Head of caudate nucleus (tissue), 42 donors: ENCODE measurements around the gene TST.

Source experiments
- DNase-seq, 42 donors: peaks; one replicate each; pipeline versions ENCODE4 v3.0.0 to v3.0.0-alpha.2; 2020 to 2021; ENCODE audit warnings: mixed read lengths in 7 of 42
- intact Hi-C: fragments of 100-400 bp; cut with DNase I; formaldehyde crosslinking; loops from one replicate; pipeline ENCODE4 v1.15.0; 2022

Gene TST

GRCh38 chr22:37054600-37055365 is 35.5 kb upstream of the TST start:
- intact Hi-C loops: no loop called here
- DNase-seq: peak in 2 of 42 donors; percentile 5 to 38

GRCh38 chr22:37054056-37054395 is 34.8 kb upstream of the TST start:
- intact Hi-C loops: no loop called here
- peak in 1 of 42 donors; percentile 3 for DNase-seq

- intact Hi-C loops: no loop called here
Observed at GRCh38 chr22:37053310-37054055, 34.2 kb upstream of the TST start.

GRCh38 chr22:37052386-37053309 is 33.4 kb upstream of the TST start:
- DNase-seq: peak in 1 of 42 donors; percentile 27
- intact Hi-C loops: no loop called here

More at GRCh38 chr22:37053310-37054055, 34.2 kb upstream of the TST start:
- peak in 31 of 42 donors; percentile 52 to 91 (median 71) for DNase-seq

DNA sequence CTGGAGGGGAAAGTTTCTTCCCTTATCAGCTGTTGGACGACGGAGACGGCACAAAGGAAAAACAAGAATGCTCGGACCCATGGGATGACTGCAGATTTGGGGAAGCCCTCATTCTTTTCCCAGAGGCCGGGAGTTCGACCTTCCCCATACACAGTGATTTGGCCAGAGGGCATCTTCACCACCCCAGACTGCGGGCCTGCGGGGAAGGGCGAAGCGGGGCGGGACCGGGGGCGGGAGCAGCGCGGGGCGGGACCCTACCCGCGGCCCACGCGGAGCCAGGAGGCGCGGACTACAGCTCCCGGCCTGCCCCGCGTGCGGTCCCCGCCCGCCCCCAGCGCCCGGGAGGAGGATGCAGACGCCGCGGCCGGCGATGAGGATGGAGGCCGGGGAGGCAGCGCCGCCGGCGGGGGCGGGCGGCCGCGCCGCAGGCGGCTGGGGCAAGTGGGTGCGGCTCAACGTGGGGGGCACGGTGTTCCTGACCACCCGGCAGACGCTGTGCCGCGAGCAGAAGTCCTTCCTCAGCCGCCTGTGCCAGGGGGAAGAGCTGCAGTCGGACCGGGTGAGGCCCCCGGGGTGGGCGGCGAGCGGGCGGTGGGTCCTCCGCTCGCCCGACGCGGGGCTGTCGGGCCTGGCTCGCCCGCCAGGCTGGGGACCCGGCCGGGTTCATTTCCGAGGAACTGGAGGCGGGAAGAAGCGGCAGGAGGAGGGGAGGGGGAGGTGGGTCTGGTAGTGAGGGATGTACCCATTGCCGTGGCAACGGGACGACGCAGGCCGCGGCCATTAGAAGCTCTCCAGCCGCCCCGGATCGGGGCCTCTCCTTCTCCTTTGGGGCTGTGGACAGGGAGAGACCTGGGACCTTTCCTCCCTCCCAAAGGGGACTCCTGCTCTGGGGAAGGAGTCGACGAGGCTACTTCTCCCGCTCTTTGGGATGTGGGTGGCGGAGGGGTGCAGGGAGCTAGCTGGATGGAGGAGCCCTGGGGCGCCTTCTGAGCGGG is 32.4 kb upstream of the TST start, which contains the start of gene KCTD17:
TSS of gene KCTD17 (plus strand) at position 352 of the 995 bp plus-strand sequence. CDS start at position 371, 19 bp downstream.
- DNase-seq: peak in 41 of 42 donors; percentile 61 to 92 (median 83)
- intact Hi-C loops: no loop called here

DNA sequence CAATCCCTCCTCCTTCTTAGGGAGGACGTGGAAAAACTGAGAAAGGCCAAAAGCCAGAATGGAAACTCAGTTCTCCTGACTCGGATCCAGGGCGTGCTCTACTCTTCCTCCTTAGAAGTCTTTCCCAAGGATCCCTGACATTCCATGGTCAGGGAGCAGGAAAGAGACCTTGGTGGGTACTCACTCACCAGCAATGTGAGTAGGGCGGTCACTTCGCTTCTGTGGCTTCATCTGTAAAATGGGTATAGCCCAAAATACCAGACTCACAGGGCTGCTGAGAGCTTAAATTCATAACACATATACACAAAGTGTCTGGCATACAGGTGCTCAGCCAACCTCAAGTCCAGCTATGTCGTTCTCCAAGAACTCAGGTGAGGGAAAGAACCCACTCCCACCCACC is 31.7 kb upstream of the TST start:
- DNase-seq: no peak
- intact Hi-C loops: no loop called here

- DNase-seq: no peak
- intact Hi-C loops: no loop called here
Observed at GRCh38 chr22:37049224-37049623, 30.0 kb upstream of the TST start.

DNA sequence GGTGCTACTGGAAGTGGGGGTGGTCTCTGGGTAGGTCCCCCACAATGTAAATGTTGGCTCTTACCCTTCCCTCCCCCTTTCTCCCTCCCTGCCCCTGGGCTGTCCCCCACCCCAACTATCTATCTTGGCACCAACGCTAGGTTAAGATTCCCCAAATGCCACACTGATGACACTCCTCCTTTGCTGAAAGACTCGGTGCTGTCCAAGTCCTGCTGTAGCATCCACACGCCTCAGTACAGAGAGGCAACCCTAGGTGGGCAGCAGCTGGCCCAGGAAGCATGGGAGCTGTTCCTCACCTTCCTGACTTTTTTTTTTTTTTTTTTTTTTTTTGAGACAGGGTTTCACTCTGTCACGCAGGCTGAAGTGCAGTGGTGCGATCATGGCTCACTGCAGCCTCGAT is 28.9 kb upstream of the TST start:
- intact Hi-C loops: no loop called here
- DNase-seq: no peak

DNA sequence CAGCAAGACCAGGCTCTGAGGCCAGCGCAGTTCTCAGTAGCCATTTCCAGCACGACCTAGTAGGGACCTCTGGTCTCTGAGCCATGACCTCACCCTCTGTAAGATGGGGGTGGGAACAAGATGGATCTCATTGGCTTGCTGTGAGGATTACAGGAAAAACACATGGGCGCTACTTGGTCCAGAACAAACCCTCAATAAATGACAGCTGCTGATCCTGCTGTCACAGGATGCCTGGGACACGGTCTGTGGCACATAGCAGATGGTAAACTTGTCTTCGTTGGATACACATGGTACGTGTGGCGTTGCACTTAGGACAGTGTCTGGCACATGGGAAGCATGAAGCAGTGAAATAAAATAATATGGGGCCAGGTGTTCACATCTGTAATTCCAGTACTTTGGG is 27.8 kb upstream of the TST start:
- no peak for DNase-seq
- intact Hi-C loops: no loop called here

GRCh38 chr22:37046589-37046988 is 27.3 kb upstream of the TST start:
- DNase-seq: no peak
- intact Hi-C loops: no loop called here

DNA sequence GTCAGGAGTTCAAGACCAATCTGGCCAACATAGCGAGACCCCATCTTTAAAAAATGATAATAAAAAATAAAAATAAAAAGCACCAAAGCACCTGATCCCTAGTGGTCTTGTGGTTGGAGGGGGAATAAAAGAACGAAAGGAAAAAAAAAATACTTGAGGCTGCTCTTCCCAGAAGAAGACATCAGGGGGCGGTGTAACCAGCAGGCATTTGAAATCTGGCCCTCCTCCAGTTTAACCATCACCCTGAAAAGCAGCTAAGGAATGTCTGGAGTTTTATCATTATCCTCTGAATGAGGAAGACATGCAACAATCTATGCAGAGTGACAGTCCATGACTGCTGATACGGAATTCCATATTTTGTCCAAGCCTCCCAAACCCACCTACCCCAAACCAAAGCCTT is 26.7 kb upstream of the TST start:
- DNase-seq: peak in 2 of 42 donors; percentile 32 to 38
- intact Hi-C loops: no loop called here

- intact Hi-C loops: no loop called here
- DNase-seq: peak in 5 of 42 donors; percentile 62 to 73 (median 67)
Observed at GRCh38 chr22:37044634-37045625, 25.7 kb upstream of the TST start.

- DNase-seq: peak in 2 of 42 donors; percentile 35 to 49
- intact Hi-C loops: no loop called here
Observed at GRCh38 chr22:37043828-37044538, 24.7 kb upstream of the TST start.

DNA sequence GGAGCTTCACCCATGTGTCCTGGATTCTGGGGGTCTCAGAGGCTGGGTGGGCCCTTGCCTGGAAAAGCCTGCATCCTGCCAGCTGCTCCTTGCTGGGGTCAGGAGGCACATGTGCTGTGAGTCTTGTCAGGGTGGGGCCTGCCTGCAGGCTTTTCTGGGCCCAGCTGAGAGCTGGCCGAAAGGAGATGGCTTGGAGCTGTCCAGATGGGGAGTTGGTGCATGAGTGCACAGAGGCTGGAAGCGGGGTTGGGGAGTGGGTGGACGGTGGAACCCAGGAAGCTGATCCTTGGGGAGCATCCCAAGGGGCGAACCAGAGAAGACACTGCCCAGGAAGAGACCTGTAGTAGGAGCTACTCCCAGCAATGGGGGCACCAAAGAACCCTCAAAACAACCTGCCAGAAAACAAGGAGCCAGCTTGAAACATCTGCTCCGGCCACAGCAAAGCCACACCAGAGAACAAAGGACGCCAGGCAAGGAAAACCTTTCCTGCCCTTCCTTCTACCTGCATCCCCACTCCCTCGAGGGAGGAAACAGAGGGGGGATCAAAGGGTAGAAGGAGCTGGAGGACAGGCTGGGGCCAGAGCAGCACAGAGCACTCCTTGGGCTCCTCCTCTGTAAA is 24.1 kb upstream of the TST start:
- DNase-seq: no peak
- intact Hi-C loops: no loop called here

DNA sequence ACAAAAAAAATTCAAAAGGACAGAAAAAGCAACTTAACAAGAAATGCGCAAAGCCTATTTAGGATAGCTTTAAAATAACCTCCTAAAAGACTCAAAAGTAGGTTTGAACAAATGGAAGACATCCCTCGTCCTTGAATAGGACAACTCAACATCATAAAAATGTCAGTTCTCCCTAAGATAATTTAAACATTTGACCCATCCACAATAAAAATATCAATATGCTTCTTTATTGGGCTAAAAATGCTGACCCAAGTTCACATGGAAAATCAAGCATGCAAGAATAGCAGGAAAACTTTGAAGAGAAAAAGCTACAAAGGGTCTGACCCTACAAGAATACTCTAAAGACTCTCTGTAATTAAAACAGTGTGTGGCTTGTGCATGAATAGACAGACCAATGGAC is 20.2 kb upstream of the TST start:
- no peak for DNase-seq
- intact Hi-C loops: no loop called here

GRCh38 chr22:37037669-37038068 is 18.4 kb upstream of the TST start:
- no peak for DNase-seq
- intact Hi-C loops: no loop called here
